Testis (tissue), 3 donors: ENCODE data around the gene GGCX. TPM values are rescaled to one million over a fixed set of nuclear protein-coding genes. Genes with fewer than 3 reads are reported as not detected.

ENCODE experiments used
- DNase-seq: peaks from one replicate; pipeline ENCODE4 v3.0.0-alpha.2; 2019
- H3K27ac ChIP-seq, 2 donors: fragments of 200-600 bp; sonication (generic); one replicate each; pipeline ENCODE4 v1.5.1; 2019
- H3K27me3 ChIP-seq: fragments of 200-600 bp; sonication (generic); one replicate; pipeline ENCODE4 v1.5.1; 2019
- H3K36me3 ChIP-seq: fragments of 200-600 bp; sonication (generic); one replicate; pipeline ENCODE4 v1.5.1; 2017; ENCODE audit warnings: low read depth; ENCODE audit errors: missing control alignments
- H3K4me1 ChIP-seq: fragments of 200-600 bp; sonication (generic); one replicate; pipeline ENCODE4 v1.5.1; 2019
- H3K4me3 ChIP-seq, 2 donors: fragments of 200-600 bp; sonication (generic); one replicate each; pipeline ENCODE4 v1.5.1; 2017 to 2019
- H3K9me3 ChIP-seq: fragments of 200-600 bp; sonication (generic); one replicate; pipeline ENCODE4 v1.5.1; 2017
- POLR2A ChIP-seq: fragments of 450-650 bp; IDR thresholded peaks from one replicate; pipeline ENCODE4 v1.6.1; 2017; ENCODE audit warnings: antibody characterized with exemption, mild to moderate bottlenecking, moderate library complexity
- WGBS, 2 donors: methylation state at CpG; one replicate each; pipeline ENCODE4 v1.1.5; 2018; 5-methylcytosine and 5-hydroxymethylcytosine counted together
- intact Hi-C: fragments of 100-400 bp; cut with DNase I; formaldehyde crosslinking; loops from one replicate; pipeline ENCODE4 v1.15.1; 2023; ENCODE audit warnings: low total_unique reads
- polyA plus RNA-seq: library from polyadenylated mRNA; stranded (reverse); fragments of 350-450 nt; fragmentation: Illumina TruSeq; extraction: RNeasy Lipid Tissue Mini Kit (QIAGEN cat#74804); gene quantifications from one replicate; pipeline ENCODE4 v1.2.3, GENCODE V29; 2014; ENCODE audit warnings: low read depth, low replicate concordance; ENCODE audit not compliant: insufficient read depth
- total RNA-seq, 2 donors: library from RNA; depleted of rRNA; stranded (reverse); fragments of >200 nt; gene quantifications; one replicate each; pipeline ENCODE4 v1.2.3, GENCODE V29; 2016
- TF ChIP-seq, protein P1 (sequence below), 3 experiments: fragments of 450-650 bp in 2 of 3; fragments of 200-600 bp in 1 of 3; sonication (generic) in 1 of 3; IDR thresholded peaks; one replicate each; pipeline ENCODE4 v1.5.1; 2016 to 2019; ENCODE audit warnings: antibody characterized with exemption in 3 of 3, mild to moderate bottlenecking in 2 of 3, moderate library complexity in 1 of 3

GGCX gene
- total and polyA plus RNA-seq, 3 donors from 2014 or later, result 21.1 to 31.8 (median 26.8) TPM

DNA sequence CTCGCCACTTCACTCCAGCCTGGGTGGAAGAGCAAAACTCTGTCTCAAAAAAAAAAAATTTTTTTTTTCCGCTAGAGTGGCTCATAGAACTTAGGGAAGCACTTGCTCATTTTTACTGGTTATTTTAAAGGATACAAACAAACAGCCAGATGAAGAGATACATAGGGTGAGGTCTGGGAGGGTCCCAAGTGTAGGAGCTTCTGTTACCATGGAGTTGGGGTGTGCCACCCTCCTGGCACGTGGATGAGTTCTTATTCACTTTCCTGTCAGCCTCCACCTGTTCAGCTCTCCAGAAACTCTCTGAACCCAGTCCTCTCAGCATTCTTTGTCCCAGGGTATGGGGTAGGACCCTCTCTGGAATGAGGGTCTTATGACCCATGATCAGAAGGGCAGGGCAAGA, 27.2 kb downstream of the GGCX start:
- peaks cover 12% of the 10 kb centered on the region for H3K4me1 ChIP-seq
- no peak overlapping the region for H3K4me3 ChIP-seq
- H3K27me3 ChIP-seq, result no peaks in the 10 kb centered on the region
- DNase-seq, result no peak
- no peak overlapping the region for H3K27ac ChIP-seq
- no peak for TF ChIP-seq POLR2A
- TF ChIP-seq, protein P1, sequence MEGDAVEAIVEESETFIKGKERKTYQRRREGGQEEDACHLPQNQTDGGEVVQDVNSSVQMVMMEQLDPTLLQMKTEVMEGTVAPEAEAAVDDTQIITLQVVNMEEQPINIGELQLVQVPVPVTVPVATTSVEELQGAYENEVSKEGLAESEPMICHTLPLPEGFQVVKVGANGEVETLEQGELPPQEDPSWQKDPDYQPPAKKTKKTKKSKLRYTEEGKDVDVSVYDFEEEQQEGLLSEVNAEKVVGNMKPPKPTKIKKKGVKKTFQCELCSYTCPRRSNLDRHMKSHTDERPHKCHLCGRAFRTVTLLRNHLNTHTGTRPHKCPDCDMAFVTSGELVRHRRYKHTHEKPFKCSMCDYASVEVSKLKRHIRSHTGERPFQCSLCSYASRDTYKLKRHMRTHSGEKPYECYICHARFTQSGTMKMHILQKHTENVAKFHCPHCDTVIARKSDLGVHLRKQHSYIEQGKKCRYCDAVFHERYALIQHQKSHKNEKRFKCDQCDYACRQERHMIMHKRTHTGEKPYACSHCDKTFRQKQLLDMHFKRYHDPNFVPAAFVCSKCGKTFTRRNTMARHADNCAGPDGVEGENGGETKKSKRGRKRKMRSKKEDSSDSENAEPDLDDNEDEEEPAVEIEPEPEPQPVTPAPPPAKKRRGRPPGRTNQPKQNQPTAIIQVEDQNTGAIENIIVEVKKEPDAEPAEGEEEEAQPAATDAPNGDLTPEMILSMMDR (IDR thresholded peaks at IDR 0.05), result no peak
- H3K36me3 ChIP-seq, result no peaks in the 10 kb centered on the region
- no peaks in the 10 kb centered on the region for H3K9me3 ChIP-seq
- 81% methylated on average over 3 of the region's 3 CpGs for WGBS, 2 donors
- intact Hi-C loops, result no loop called here

DNA sequence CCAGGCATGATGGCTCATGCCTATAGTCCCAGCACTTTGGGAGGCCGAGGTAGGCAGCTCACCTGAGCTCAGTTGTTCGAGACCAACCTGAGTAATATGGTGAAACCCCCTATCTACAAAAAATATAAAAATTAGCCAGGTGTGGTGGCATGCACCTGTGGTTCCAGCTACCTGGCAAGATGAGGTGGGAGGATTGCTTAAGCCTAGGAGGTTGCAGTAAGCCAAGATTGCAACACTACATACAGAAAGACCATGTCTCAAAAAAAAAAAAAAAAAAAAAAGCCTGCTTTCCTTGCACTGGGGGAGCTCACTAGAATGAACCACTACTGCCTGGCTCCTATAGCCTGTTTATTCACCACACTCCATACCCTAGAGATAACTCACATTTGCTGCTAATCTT, 29.7 kb downstream of the GGCX start:
- Histone ChIP-seq H3K4me1 (no peaks in the 10 kb centered on the region), H3K9me3 (no peaks in the 10 kb centered on the region), H3K4me3 (no peak overlapping the region), H3K27me3 (no peaks in the 10 kb centered on the region), H3K27ac (no peak overlapping the region), H3K36me3 (no peaks in the 10 kb centered on the region)
- TF ChIP-seq, protein P1 (IDR thresholded peaks at IDR 0.05), result no peak
- TF ChIP-seq POLR2A, result no peak
- no peak for DNase-seq
- intact Hi-C loops, result no loop called here
- WGBS, 2 donors, result 45 to 93% methylated on average over 2 of the region's 2 CpGs

DNA sequence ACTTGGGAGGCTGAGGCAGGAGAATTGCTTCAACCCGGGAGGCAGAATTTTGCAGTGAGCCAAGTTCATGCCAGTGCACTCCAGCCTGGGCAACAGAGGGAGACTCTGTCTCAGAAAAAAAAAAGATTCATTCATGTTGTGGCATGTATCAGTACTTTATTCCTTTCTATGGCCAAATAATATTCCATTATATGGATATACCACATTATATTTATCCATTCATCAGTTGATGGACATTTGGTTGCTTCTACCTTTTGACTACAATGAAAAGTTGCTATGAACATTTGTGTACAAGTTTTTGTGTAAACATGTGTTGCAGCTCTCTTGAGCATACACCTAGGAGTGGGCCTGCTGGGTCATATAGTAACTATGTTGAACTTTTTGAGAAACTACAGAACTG, 31.5 kb downstream of the GGCX start:
- Histone ChIP-seq H3K4me3 (no peak overlapping the region), H3K27ac (no peak overlapping the region), H3K9me3 (no peaks in the 10 kb centered on the region), H3K27me3 (no peaks in the 10 kb centered on the region), H3K36me3 (no peaks in the 10 kb centered on the region), H3K4me1 (peaks cover 7% of the 10 kb centered on the region)
- DNase-seq, result no peak
- TF ChIP-seq POLR2A, result no peak
- TF ChIP-seq, protein P1 (IDR thresholded peaks at IDR 0.05), result no peak
- intact Hi-C loops, result no loop called here
- 96 to 100% methylated on average over 1 of the region's 1 CpG for WGBS, 2 donors

DNA sequence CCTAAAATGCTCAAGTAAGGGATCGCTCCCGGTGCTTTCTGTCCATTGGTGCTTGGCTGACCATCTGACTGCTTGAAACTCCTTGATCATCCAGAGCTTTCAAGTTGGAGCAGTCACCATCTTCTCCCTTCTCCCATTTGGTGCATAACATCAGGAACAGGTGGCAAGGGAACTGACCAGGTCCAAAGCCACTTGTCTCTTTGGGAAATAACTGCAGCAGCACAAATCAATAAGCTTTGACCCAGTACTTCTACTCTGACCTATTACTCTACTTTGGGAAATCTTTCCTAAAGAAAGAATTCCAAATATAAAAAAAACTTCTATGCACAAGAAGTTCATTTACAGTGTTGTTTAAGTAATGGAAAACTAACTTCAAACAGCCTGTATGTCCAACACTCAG, 32.9 kb downstream of the GGCX start:
- Histone ChIP-seq H3K27ac (no peak overlapping the region), H3K9me3 (no peaks in the 10 kb centered on the region), H3K36me3 (no peaks in the 10 kb centered on the region), H3K27me3 (no peaks in the 10 kb centered on the region), H3K4me1 (peaks cover 19% of the 10 kb centered on the region), H3K4me3 (no peak overlapping the region)
- intact Hi-C loops, result no loop called here
- WGBS, 2 donors, result 88 to 92% methylated on average over 2 of the region's 2 CpGs
- DNase-seq, result no peak
- no peak for TF ChIP-seq POLR2A
- TF ChIP-seq, protein P1 (IDR thresholded peaks at IDR 0.05), result no peak

DNA sequence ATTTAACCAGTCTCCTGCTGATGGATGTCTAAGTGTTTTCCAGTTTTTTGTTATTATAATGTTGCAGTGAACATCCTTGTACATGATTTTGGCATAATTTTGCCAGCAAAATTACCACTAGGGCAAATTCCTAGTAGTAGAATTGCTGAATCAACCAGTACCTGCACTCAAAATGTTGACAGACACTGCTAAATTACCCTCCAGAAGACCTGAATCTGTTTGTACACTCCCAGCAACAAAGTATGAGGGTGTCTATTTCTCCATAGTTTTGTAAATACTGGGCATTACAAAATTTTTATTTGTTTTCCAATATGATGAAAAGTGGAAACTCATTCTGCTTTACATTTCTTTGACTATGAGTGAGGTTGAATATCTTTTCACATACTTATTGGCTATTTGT, 33.5 kb downstream of the GGCX start:
- no peak overlapping the region for H3K27ac ChIP-seq
- TF ChIP-seq, protein P1 (IDR thresholded peaks at IDR 0.05), result no peak
- no peak for TF ChIP-seq POLR2A
- DNase-seq, result no peak
- H3K4me1 ChIP-seq, result peaks cover 19% of the 10 kb centered on the region
- H3K36me3 ChIP-seq, result no peaks in the 10 kb centered on the region
- H3K27me3 ChIP-seq, result no peaks in the 10 kb centered on the region
- H3K4me3 ChIP-seq, result no peak overlapping the region
- intact Hi-C loops, result no loop called here
- H3K9me3 ChIP-seq, result no peaks in the 10 kb centered on the region
